Mesenteric fat pad (tissue), 1 donor: ENCODE data around the gene LCE1A. TPM values are rescaled to one million over a fixed set of nuclear protein-coding genes. Genes with fewer than 3 reads are reported as not detected.

Experiments
- DNase-seq: peaks from one replicate; pipeline ENCODE4 v3.0.0-alpha.2; 2020; ENCODE audit warnings: low spot score
- long read RNA-seq: library from polyadenylated mRNA; unstranded; transcript quantifications from one replicate; pipeline ENCODE4 v2.0.0, GENCODE V29; 2020
- total RNA-seq: library from RNA; stranded (reverse); fragmentation: NEBNext Ultra II Directional; extraction: Animal tissue kit (Norgen Biotek cat#: 25700); gene quantifications from one replicate; pipeline ENCODE4 v1.2.1, GENCODE V29; 2021
- donor health status: DM: yes; HTN: yes; CAD: no.

Gene LCE1A, protein sequence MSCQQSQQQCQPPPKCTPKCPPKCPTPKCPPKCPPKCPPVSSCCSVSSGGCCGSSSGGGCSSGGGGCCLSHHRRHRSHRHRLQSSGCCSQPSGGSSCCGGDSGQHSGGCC
- total RNA-seq, result not detected
- long read RNA-seq, result 0 reads

DNA sequence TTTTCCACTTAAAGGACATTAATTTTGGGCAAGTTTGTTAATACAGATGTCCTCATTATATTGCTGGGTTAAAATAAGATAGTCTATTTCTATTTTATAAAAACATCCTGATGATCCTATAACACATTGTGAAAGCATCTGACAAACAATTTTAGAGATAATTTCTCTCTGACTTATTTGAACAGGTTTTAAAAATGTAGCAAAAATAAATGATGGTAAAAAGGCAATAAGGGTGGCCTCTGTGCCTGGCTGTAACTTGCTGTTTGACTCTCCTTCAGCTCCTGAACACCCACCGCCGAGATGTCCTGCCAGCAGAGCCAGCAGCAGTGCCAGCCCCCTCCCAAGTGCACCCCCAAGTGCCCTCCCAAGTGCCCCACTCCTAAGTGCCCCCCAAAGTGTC lies at the start of gene LCE1A:
Gene LCE1A (plus strand): TSS at position 301 of the 400 bp plus-strand sequence. CDS start 0 bp downstream, at position 301.
- DNase-seq, result no peak

- DNase-seq, result no peak
Observed at GRCh38 chr1:152777510-152778137, 49.6 kb upstream of the LCE1A start.

DNA sequence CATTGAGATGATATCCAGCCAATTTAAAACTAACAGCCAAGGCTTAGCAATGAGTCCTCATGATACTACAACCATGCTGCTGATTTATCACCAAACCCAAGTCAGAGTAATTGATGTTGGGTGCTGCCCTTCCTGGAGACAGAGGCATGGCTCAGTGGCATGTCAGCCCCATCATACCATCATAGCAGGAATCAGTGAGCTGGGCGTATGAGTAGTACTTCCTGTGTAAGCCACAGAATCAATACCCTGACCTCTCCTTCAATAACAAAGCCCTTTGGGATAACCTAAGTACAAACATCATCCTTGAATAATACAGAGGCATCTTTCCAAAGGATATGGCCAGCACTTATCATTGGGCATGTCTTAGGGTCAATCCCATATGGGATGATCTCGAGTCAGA lies 44.2 kb upstream of the LCE1A start:
- no peak for DNase-seq

DNA sequence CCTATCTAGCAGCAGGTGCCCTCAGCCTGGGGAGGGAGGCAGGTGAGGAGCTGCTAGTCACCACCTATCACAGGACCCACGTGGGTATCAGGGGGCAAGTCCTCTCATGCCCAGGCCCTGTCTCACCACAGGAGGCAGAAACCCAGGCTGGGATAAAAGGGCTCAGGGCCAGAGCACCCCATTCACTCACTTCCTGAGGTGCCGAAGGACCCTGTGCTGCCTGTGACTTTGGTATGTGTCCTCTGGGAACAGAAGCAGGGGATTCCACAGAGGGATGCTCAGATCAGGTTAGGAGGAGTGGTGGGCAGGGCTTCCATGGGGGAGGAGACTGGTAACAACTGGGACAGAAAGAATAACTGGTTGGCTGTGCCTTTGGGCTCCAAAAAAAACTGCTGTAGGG lies 41.2 kb upstream of the LCE1A start, which contains the start of gene LCE1E:
Gene LCE1E (plus strand): TSS at position 181 of the 400 bp plus-strand sequence. CDS start 1,043 bp downstream, outside the sequence.
- no peak for DNase-seq

DNA sequence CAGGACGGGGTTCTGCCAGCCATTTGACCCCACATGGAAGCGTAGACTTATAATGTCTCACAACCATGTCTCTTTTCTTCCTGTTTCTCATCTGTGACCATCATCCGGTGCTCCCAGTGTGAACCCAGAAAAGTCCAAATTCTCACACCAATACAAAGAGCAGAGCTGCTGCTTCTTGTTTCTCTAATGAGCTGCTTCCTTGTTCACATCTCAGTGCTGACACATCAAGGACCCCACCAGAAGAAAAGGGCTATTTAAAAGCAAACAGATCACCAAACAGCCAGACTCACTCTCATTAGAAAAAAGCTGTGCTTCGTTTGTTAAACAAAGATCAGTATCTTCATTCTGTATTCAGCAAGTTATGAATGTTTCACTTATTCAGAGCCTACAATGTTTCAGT lies 31.6 kb upstream of the LCE1A start:
- DNase-seq, result no peak

DNA sequence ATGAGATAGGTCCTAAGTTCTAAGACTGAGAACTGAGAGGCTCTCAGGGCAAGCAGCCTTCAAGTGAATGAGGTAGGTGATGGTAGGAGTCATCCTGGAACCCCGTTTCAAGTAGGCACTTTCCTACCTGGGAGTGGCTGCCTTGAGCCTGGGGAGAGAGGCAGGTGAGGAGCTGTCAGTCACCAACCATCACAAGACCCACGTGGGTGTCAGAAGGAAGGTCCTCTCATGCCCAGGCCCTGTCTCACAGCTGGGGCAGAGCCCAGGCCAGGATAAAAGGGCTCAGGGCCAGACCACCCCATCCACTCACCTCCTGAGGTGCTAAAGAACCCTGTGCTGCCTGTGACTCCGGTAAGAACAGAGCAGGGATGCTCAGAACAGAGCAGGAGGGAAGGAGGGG lies 30.9 kb upstream of the LCE1A start, which contains the start of gene LCE1D:
Gene LCE1D (plus strand): TSS at position 301 of the 400 bp plus-strand sequence. CDS start 1,074 bp downstream, outside the sequence.
- no peak for DNase-seq

- no peak for DNase-seq
Observed at GRCh38 chr1:152801333-152801732, 25.9 kb upstream of the LCE1A start.

DNA sequence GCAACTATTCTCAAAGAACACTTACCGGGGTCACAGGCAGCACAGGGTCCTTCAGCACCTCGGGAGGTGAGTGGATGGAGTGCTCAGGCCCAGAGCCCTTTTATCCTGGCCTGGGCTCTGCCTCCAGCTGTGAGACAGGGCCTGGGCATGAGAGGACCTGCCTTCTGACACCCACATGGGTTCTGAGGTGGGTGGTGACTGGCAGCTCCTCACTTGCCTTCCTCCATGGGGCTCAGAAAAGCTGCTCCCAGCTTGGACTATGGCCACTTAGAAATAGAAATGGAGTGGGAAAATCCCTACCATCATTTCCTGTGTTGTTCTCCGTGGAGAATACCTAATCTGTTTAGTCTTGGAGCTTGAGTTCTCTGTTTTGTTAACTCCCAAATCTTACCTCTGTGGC lies 20.7 kb upstream of the LCE1A start, which contains the start of gene LCE1C:
Gene LCE1C (minus strand): TSS at position 76 of the 400 bp plus-strand sequence. CDS start 1,173 bp downstream, outside the sequence.
- no peak for DNase-seq

GRCh38 chr1:152811050-152811449 lies 16.2 kb upstream of the LCE1A start:
- DNase-seq, result no peak

DNA sequence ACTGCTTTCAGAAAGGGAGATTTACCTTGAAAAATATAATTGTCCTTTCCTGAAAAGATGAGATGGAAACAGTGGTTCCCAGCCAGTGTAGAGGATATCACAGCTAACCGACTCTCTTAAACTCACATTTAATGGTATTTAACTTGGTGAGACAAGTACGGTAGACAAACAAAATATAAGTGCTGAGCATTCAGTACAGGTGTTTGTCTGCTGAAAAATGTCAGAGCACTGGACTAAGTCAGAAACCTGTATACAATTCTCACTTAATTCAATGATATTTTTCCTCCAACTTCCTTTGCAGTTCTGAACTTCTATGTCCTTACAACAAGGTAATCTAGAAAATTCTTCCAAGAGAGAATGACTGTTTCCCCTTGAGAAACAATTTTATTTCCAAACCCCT lies 15.6 kb upstream of the LCE1A start, which contains the start of gene LCE1B:
Gene LCE1B (plus strand): TSS at position 301 of the 400 bp plus-strand sequence. CDS start 476 bp downstream, outside the sequence.
- no peak for DNase-seq

DNA sequence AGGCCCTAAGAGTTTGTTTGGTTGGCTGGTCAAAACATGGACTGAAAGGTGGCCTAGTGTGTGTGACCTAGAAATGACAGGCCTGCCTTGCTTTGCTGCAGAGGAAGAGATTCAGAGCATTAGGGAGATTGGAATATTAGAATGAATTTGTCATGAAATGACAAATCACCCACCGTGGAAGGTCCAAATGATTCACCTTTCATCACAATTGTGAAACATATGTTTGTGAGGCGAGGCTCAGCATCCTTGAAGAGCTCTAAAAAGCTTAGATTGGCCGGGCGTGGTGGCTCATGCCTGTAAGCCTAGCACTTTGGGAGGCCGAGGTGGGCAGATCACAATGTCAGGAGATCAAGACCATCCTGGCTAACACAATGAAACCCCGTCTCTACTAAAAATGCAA lies 10.0 kb upstream of the LCE1A start:
- DNase-seq, result no peak

DNA sequence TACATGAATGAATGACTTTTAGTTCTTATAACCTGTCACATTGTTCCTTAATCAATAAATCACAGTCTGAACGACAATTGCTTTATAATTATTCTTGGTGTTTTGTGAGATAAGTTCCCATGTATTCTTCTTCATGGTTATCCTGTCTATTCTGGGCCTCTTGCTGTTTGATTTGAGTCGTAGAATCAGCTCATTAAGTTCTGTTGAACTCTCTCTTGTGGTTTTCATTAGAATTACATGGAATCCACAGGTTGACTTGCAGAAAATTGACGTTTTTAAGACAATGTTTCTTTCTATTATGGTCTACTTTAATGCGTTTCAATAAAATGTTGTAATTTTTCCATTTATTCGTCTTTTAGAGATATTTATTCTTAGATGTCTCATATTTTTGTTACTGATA lies 4.0 kb upstream of the LCE1A start:
- no peak for DNase-seq

DNA sequence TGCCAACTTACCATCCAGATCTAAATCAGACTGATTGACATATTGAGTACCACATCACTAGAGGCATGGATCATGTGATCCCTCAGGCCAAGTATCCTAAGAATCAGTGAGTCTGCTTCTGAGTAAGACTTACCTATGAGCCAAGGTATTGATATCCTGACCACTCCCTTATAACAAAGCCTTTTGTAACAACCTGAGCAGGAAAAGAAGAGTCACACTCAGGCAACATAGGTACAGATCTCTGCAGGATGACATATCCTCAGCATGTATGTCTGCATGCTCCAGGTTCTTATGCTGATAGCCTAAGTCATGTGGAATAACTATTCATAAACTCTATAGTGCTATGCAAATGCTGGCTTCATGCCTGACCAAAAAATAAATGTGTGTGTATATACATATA lies 2.3 kb upstream of the LCE1A start:
- DNase-seq, result no peak

GRCh38 chr1:152836870-152837269 lies 9.6 kb downstream of the LCE1A start:
- no peak for DNase-seq

DNA sequence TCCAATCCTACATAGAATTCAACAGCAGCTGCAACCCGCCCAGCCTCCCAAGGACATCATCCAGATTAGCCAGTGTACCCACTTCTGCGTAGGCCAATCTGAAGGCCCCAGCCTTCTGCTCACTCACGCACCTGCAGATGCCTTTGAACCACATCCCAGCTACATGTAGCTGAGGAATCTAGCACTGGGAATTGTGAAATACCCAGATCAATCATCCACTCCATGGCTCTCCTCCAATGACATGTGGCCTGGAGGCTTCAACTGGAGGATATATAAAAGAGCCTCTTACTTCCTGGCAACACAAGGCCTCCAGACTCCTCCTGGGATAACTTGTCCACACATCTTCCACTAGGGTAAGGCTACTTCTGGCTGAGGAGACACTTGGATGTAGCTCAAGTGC lies 15.3 kb downstream of the LCE1A start, which contains the start of gene LCE6A:
Gene LCE6A (plus strand): TSS at position 301 of the 400 bp plus-strand sequence. CDS start 665 bp downstream, outside the sequence.
- DNase-seq, result no peak

DNA sequence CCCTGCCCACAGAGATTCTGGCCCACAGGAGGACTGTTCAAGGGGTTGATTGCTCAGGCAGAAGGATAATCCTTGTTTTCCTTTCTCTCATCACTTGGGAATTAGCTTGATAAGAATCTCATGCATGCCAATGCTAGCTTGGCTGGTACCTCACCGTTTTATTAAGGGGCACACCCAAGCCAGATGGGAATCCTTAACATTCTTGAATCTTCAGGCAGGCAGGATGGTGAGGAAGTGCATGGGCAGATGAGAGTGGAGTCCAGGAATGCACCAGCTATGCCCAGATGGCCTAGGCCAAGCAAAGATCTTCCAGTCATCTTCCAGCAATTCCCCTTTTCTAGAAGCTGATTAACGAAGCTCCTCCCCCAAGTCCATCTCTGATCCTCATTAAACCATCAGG lies 28.4 kb downstream of the LCE1A start:
- DNase-seq, result no peak

- DNase-seq, result no peak
Observed at GRCh38 chr1:152858062-152858461, 30.8 kb downstream of the LCE1A start.

DNA sequence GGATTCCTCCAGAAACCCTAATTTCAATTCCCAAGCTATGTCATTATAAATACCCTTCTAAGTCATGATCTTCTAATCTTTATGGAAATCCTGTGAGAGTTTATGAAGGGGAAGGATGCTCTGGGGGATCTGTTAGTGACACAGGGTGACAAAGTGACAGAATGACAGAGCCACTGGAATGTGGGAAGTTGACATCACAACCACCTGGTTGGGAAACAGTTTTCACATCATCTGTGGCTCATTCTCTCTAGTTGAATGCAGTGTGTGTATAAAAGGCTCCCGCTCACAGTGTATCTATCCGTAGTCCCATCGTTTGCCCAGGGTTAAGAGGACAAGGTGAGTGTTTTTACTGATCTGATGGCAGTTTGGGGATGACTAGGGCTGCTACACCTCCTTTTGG lies 32.4 kb downstream of the LCE1A start, which contains the start of gene LCE7A:
Gene LCE7A (plus strand): TSS at position 301 of the 400 bp plus-strand sequence. CDS start 702 bp downstream, outside the sequence.
- DNase-seq, result no peak

GRCh38 chr1:152860129-152860528 lies 32.9 kb downstream of the LCE1A start:
- no peak for DNase-seq

DNA sequence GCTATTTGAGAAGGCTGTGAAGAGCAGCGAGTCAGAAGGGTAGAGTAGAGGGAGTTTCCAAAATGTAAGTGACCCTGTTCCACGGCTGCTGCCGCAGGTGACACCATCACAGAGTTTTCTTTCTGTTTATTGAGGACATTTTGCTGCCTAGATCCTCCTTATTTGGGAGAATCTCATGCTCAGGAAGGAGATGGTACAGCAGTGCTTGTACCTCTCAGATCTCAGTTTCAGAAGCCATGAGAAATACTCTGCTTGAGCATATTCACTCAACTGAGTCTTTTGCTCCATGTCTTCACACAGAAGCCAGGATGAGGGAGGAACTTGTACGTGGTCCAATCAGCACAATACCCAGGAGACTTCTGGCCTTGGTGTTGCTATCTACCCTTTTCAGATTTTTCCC lies 34.1 kb downstream of the LCE1A start:
- DNase-seq, result no peak

DNA sequence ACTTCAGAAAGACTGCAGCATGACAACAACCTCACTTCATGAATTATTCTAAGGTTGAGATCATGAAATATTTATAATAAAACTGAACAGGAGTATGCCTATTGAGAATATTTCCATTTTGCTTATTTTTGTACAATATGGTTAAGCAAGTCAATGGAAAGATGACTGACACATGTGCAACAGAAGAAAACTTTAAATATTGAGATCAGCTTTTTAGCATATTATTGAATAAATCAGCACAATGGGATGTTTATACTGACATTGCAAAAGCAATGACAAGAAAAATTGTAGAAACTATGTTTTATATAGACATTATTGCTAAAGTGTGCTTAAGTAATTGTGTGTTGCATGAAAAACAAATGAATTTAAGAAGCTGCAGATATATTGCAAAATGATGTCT lies 37.2 kb downstream of the LCE1A start:
- no peak for DNase-seq

DNA sequence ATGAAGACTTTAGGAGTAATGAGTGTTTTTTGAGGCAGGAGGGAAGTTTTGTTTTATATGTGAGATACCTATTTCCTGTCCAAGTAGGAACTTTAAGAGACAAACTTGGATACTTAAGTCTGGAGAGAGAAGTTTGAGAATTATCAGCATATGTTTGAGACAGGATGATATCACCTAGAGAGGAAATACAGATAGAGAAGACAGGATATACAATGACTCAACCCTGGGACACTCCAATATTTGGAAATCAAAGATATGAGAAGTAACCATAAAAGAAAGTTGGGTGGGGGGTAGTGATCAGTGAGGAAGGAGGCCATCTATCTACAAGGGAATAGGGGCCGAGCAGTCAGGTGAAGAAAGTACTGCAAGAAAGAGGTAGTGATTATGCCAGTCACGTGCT lies 39.0 kb downstream of the LCE1A start:
- no peak for DNase-seq
